HCEC 1CT (cell line): ENCODE measurements around the gene PRKCB.

Experiments
- DNase-seq: peaks from one replicate; pipeline ENCODE4 v3.0.0-alpha.2; 2017

The PRKCB gene

DNA sequence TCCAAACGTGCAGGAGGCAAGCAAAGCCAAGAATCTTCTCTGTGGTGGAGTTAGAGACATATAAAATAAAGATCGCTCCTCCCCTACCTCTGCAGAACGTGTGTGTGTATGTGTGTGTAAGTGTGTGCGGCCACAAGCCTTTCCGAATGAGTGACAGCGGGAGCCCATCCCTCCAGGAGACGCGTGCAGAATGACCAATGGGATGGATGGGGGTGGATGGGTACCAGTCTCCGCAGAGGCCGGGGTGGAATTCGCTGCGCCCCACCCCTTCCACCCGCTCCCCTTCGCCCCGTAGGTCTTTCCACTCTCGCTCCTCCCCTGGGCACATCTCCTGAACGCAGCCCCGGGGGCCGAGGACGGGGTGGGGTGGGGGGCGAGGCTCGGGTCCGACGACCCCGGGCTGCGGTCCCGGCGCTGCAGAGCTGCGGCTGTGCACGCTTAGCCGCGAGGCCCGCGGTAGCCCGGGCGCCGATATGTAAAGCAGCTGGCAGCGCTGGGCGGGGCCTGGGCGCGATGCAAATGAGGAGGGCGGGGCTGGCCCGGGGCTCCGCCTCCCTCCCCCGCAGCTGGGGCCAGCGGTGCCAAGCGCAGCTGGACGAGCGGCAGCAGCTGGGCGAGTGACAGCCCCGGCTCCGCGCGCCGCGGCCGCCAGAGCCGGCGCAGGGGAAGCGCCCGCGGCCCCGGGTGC is at the start of gene PRKCB:
PRKCB (plus strand) TSS at position 594 of the 688 bp plus-strand sequence.
- DNase-seq = no peak

DNA sequence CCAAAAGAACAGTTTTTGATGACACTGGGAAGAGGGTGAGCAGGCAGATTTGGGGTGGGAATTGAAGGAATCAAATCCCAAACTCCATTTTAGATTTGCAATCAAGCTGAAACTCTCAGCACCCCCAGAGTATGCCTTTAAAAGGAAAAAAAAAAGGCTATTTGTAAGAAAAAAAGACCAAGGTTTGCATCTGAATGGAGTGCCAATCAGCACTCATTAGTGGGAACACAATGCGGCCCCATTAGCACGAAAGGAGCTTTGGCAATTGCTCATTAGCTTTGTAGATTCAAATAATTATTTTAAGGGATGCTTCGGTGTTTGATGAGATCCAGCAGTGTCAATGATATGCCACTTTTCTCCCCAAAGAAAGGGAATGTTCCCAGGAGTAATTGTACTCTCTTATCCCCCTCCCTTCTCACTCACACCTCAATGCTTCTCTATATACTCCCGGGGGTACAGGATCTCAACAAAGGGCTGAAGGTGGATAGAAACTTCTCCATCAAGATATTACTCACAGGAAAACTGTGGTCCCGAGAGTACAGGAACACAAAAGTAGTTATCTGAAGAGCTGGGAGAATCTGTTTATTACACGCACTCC is 48.7 kb upstream of the PRKCB start:
- no peak for DNase-seq

DNA sequence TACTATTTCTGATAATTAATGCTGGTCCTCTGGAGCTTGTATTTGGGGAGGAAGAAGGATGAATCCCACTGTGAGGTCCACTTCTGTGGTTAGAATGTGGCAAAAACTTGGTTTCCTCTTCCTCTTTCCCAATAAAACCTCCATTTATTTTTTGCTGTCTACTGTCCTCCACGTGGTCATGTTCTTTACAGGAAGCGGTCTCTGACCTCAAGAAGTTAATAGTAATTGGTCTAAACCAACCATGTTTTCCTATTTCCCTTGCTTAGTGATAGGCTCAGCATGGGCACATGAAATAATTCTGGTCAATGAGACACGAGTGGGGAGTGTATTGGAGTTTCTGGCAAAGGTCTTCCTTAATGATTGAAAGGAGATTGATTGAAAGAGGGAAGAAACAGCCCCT is 47.1 kb upstream of the PRKCB start:
- DNase-seq = no peak

DNA sequence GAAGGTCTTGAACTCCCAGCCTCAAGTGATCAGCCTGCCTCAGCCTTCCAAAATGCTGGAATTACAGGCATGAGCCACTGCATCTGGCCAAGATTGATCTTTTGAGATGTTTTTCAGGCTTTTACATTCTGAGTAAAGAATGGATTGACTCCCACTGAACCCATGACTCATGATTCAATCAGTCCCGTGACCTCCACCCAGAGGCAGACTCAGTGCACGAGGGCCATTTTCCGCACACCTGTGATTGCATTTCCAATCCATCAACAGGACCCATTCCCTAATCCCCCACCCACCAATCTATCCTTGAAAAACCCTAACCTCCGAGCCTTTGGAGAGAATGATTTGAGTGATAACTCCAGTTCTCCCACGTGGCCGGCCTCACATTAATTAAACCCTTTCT is 40.4 kb upstream of the PRKCB start:
- DNase-seq = no peak

DNA sequence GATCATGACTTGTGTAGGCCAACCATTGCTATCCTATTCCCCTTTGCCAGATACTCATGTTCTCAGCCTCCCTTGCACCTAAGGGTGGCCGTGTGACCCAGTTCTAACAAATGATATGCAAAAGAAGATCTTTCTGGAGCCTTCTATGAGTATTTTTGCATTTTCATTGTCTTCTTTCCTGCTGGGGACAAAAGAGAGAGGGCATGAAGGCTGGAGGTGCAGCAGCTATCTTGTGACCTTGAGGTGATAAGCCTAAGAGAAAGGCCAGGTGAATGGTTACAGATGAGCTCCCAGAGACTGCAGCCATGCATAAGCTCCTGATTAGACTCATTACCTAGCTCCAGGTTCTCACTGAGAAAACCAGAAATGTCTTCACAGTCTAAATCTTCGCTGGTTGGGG is 38.8 kb upstream of the PRKCB start:
- DNase-seq = no peak

DNA sequence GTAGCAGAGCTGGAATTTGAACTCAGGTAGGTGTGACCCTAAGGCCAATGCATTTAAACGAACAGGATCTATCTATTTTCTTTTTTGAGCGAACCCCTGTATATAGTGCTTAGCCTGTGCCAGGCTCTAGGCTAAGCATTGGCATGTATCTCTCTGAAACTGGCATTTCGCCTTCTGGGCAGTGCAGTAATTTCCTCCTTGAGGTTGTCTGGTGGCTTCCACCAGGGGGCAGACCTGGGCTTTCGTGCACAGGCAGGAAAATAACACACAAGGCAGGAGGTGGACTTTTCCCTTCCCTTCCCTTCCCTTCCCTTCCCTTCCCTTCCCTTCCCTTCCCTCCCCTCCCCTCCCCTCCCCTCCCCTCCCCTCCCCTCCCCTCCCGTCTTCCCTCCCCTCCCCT is 34.4 kb upstream of the PRKCB start:
- peak; percentile 39 for DNase-seq

DNA sequence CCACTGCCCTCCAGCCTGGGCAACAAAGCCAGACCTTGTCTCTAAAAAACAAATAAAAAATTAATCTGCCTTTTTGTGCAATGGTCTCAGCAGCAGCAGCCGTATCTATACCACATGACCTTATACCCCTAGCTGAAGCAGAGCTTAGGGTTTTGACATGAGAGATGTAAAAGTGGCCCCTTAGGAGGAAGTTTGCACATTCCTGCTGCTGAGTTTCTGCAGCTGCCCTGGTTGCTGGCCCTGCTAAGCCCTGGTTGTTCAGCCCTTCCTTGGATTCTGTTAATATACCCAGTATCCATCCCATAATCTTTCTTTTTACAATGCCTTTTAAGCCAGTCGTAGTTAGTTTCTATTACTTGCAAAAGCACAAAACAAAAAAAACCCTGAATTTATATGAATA is 33.0 kb upstream of the PRKCB start:
- DNase-seq = no peak

DNA sequence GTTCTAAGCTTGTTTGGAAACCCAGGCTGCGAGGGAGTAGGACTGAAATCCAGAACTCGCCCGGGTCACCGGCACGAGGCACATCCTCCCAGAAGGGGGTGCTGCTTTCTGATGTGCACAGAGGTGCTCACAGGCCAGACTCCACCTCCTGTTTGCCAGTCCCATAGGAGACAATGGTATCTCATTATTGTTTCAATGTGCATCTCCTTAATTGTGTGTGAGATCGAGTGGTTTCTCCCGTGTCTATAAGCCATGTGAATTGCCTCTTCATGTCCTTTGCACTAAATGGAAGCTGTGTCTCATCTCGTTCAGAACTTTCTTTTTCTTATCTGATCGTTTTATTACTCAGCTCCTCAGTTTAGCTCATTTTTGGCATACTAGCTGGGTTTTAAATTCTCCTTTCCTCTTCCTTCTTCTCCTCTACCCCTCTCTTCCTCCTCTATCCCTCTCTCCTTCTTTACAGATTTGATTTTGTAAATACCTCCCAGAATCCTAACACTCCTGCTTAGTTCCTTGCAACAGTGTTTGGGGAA is 32.1 kb upstream of the PRKCB start:
- DNase-seq = peak; percentile 32

DNA sequence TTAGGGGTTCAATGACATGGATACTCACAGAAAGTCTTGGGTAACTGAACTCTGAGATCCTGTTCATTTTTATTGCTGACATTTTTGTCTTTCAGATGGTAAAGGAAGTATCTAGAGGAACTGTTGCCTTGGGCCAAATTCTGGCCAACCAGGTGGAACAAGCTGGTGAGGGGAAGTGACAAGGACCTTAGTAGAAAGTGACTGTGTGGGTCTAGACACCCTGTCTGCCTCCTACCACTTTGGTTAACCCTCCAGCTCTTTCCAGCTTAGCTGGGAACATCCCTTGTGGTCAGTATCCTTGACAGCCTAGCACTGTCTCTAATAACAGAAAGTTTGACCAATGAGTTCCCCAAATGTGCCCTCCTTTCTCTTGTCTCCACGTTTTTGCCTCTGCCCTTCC is 28.8 kb upstream of the PRKCB start:
- no peak for DNase-seq

DNA sequence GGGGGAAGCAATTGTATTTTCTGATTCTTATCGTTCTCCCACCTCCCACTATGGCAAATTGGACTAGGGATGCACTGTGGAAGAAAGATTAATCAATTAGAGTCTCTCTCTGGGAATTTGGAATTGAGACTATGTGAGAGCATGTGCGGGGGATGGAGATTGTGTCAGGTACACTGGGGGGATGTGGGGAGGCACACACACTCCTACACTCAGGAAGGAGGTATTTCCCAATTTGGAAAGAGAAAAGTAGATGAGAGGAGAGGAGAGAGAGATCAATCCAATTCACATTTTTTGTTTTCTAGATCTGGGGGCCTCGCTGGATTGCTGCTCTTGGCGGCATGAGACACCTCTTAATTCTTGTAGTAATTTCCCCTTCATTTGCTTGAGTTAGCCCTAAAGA is 14.3 kb upstream of the PRKCB start:
- no peak for DNase-seq

DNA sequence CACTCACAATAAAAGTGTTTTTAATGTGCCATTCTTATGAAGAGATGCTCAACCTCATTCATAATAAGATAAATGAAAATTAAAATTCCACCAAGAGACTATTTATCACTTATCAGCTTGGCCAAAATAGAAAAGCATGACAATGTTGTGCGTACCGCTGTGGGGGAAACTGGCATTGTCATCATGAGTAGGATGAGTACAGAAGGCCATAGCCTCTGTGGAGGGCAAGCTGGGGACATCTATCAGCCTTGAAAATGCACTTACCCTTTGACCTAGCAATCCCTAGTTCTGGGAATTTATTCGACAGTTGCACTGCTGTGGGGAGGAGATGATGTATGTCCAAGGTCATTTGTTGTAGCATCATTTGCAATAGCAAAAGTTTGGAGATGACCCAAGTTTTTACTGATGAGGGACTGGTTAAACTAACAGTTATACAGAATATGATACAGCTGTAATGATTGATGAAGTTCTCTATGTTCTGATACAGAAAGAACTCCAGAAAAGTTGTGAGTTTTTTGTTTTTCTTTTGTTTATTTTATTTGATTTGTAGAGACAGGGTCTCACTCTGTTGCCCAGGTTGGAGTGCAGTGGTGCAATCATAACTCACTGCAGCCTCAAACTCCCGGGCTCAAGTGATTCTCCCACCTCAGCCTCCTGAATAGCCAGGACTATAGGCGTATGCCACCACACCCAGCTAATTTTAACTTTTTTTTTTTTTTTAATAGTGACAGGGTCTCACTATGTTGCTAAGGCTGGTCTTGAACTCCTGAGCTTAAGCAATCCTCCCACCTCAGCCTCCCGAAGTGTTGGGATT is 13.7 kb upstream of the PRKCB start:
- DNase-seq = no peak

DNA sequence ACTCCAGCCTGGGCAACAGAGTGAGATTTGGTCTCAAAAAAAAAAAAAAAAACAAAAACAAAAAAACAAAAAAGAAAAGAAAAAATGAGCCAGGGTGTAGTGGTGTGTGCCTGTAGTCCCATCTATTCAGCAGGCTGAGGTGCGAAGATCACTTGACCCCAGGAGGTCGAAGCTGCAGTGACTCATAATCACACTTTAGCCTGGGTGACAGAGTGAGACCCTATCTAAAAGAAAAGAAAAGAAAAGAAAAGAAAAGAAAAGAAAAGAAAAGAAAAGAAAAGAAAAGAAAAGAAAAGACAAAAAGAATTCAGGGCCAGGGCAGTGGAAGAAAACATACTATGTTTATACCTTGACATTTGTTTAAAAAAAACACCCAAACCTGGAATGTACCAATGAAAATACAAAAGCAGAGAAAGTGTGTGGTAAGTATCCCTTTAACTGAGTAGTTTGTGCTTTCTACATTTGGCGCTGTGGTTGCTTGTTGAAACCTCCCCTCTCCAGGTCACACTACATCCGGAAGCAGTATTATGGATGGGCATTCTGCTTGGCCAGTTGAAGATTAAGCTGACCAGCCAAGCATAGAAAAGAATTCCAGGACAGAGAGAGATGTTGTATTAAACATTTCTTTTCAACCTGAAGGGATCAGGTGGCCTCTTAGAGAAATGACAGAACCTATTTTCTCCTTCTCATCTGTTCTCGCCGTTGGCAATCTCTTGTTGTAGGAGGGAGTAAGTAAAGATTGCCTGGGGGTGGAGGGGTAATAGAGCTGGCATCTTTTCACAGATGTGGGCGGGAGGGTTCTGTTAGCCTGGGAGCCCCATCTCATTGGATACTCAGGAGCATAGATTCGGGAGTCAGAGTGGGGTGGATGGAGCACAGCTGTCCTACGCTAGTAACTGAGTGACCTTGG is 12.1 kb upstream of the PRKCB start:
- DNase-seq = no peak

DNA sequence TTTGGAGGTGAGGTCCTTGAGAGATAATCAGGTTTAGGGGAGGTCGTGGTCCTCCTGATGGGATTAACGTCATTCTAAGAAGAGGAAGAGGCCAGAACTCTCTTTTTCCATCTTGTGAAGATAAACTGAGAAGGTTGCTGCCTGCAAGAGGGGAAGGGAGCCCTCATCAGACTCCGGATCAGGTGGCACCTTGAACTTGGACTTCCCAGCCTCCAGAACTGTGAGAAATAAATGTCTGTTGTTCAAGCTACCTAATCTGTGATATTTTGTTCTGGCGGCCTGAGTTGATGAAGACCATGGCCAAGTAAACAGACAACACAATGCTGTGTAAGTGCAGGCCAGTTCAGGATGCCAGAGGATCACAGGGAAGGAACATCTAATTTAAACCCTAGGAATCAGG is 10.9 kb upstream of the PRKCB start:
- DNase-seq = no peak

DNA sequence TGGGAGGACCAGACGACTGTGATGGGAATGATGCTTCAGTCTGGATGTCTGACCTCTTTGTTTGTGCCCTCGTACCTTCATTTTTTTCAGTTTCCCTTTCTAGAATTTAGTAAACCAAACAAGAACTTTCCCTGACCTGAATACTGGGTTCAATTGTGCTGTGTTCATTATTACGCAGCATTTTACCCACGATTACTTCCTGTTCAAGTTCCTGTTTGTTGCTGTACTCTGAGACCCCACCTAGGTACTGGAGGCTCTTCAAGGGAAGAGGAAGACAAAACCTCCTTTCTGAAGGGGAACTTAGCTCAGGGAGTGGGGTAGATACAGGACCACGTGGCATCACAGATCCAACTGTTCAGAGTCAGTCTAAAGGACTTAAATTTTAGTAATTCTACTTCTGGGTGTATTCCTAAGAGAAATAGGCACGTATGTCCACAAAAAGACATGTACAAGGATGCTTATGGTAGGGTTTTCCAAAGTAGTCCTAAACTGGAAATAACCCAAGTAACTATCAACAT is 9.2 kb upstream of the PRKCB start:
- no peak for DNase-seq

DNA sequence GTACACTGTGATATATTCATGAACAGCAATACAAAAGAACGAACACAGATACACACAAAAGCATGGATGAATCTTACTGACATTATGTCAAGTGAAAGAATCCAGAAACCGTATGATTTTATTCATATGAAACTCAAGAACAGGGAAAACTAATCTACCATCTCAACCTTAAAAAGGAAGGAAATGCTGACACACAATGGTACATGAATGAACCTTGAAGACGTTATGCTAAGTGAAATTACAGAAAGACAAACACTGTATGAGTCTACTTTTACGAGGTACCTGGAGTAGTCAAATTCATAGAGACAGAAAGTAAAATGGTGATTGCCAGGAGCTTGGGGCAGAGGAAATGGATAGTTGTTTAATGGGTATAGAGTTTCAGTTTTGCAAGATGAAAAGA is 8.7 kb upstream of the PRKCB start:
- no peak for DNase-seq

DNA sequence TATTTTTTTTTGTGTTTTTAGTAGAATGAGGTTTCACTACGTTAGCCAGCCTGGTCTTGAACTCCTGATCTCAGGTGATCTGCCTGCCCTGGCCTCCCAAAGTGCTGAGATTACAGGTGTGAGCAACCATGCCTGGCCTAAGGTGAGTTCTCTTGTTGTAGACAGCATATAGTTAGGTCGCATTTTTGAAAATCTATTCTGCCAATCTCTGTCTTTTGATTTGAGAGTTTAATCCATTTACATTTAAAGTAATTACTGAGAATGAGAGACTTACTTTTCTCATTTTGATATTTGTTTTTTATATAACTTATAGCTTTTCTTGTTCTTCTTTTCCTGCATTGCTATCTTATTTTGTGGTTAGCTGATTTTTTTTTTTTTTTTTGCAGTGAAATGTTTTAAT is 6.3 kb upstream of the PRKCB start:
- DNase-seq = no peak

DNA sequence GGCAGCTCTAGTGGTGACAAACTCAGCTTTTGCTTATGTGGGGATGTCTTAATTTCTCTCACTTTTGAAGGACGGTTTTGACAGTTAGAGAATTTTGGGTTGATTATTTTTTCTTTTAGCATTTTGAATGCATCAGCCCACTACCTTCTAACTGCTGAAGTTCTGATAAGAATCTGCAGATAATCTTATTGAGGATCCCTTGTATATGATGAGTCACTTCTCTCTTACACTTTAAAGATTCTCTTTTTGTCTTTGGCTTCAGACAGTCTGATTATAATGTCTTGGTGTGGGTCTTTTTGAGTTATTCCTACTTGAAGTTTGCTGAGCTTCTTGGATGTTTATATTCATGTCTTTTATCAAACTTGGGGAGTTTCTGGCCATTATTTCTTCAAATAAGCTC is 5.5 kb upstream of the PRKCB start:
- no peak for DNase-seq

DNA sequence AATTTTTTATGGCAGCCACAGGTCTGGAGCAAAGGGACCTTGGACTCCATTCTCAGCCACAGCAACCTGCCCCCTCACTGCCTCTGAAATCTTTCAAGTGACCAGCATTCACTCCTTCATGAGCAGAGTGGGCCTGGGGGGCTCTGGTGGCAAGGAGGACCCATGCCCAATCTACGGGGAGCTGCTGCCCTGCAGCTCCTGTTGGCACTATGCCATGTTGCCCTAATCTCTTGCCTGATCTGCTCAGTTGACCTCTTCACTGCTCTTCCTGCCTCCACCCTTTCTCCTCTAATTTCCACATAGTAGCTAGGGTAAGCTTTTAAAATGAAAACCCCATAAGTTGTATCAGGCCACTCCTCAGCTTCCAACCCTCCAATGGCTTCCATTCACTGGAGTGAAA is 2.9 kb upstream of the PRKCB start:
- DNase-seq = no peak

DNA sequence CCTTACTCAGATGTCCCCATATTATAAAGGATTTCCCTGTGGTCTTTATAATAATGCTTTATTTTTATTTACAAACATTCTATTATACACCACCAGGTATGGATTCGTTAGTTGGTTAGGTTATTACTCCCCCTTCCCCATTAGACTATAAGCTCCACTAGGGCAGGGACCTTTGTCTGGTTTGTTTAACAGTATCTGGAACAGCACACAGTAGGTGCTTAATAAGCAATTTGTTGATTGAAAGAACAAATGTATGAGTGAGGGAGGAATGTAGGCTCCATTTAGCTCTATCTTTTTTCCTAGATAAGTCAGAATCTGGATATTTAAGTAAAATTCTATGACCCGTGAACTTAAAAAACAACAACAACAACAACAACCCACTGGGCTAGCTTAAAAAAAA is 2.3 kb upstream of the PRKCB start:
- no peak for DNase-seq

DNA sequence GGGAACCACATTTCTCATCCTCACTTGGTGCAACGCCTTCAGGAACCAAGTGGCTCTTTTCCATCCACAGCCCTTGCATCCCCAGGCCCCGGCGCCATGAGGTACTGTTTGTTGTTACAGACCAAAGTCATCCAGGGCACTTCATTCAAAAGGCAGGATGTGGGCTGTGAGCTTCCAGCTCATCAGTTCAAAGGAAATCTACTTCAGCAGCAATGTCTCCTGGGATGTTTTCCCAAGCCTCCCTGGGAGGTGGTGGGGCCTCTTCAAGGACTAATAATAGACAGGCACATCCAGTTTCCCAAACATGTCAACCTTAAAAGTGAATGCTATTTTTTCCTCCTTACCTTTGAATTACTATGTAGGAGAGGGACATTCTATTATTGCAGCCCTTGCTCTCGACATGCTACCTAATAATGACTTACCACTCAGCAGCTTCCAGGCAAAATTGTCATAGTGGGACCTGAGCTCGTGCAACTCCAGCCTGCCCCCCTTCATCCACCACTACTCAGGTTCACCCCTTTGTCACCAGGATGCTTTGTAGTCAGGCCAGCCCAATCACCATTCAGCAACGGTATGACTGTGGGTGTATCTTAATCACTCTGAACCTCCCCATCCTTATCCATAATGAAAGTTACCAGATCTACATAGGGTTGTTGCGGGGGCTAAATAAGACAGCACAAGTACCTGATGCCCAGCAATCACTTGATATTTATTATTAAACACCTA is 1.7 kb upstream of the PRKCB start:
- no peak for DNase-seq

DNA sequence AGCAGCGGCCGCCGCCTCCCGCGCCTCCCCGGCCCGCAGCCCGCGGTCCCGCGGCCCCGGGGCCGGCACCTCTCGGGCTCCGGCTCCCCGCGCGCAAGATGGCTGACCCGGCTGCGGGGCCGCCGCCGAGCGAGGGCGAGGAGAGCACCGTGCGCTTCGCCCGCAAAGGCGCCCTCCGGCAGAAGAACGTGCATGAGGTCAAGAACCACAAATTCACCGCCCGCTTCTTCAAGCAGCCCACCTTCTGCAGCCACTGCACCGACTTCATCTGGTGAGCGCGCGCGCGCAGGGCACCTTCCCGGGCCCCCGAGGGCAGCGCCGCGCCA is 258 bp downstream of the PRKCB start:
- no peak for DNase-seq
